ENCODE data around the gene UBAC2.

GRCh38 chr13:99192480-99192879, 8.2 kb upstream of the UBAC2 start:
- TF ChIP-seq ZFX (IDR thresholded peaks at IDR 0.05; ENCODE audit: borderline replicate concordance) (no peak), CTCF (IDR thresholded peaks at IDR 0.05) (no peak)
